NB4 (cell line): Measurements from ENCODE around the gene CRIP3.

ENCODE experiments used
- POLR2A ChIP-seq: IDR thresholded peaks from 2 replicates; pipeline ENCODE4 v1.6.1; 2011; ENCODE audit warnings: mild to moderate bottlenecking; ENCODE audit not compliant: insufficient read length; ENCODE audit errors: extremely low read depth
- TF ChIP-seq, protein P1 (sequence below): IDR thresholded peaks from one replicate; pipeline ENCODE4 v1.5.1; 2012; ENCODE audit warnings: low read depth, low read length

DNA sequence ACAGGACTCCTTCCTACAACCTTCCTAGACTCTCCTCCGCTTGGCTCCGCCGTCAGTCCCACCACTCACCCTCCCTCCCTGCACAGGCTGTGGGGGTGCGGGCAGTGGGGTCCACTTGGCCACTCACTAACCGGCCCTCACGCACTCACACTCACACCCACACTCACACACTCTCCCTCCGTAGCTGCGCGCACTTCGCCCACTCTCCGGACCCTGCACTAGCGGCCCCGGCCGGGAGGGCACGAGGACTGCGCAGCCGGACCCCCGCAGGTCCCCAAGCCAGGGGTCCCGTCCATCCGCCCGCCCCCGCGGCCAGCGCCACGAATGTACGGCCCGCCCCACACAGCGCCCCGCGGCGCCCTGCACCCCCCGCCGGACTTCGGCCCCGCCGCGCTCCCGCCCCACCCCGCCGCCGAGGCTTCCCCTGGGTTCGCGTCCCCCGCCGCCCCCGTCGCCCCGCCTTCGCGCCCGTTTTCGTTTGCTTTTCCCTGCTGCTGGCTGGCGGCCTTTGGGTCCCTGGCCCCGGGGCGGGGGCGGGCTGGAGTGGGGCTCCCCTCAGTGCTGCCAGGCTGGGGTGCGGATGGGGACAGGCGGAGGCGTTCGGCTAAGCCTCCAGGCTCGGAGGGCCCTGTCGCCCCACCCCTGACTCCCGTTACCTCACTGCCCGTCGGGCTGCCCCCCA lies 33.6 kb downstream of the CRIP3 start:
- no peak for TF ChIP-seq POLR2A
- TF ChIP-seq, protein P1, sequence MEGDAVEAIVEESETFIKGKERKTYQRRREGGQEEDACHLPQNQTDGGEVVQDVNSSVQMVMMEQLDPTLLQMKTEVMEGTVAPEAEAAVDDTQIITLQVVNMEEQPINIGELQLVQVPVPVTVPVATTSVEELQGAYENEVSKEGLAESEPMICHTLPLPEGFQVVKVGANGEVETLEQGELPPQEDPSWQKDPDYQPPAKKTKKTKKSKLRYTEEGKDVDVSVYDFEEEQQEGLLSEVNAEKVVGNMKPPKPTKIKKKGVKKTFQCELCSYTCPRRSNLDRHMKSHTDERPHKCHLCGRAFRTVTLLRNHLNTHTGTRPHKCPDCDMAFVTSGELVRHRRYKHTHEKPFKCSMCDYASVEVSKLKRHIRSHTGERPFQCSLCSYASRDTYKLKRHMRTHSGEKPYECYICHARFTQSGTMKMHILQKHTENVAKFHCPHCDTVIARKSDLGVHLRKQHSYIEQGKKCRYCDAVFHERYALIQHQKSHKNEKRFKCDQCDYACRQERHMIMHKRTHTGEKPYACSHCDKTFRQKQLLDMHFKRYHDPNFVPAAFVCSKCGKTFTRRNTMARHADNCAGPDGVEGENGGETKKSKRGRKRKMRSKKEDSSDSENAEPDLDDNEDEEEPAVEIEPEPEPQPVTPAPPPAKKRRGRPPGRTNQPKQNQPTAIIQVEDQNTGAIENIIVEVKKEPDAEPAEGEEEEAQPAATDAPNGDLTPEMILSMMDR, result no peak
